ENCODE data around the gene TMEM207.

TMEM207 gene

GRCh38 chr3:190396001-190396400, 53.7 kb downstream of the TMEM207 start:
- FAIRE-seq (no peak), DNase-seq (ENCODE audit: extremely low spot score, insufficient read length, low read depth) (no peak)

GRCh38 chr3:190388703-190389102, 61.0 kb downstream of the TMEM207 start:
- no peak for DNase-seq (ENCODE audit: extremely low spot score, insufficient read length, low read depth)
- FAIRE-seq: no peak

GRCh38 chr3:190387578-190388213, 62.0 kb downstream of the TMEM207 start, which contains the start of gene CLDN16:
CLDN16 (plus strand) TSS chr3:190388163; CDS start chr3:190388330, 167 bp downstream.
- DNase-seq (ENCODE audit: extremely low spot score, insufficient read length, low read depth) (no peak), FAIRE-seq (no peak)

GRCh38 chr3:190385731-190386688, 63.7 kb downstream of the TMEM207 start:
- no peak for FAIRE-seq
- DNase-seq (ENCODE audit: extremely low spot score, insufficient read length, low read depth): no peak

- peak; percentile 77 for FAIRE-seq
These were observed 65.4 kb downstream of the TMEM207 start for GRCh38 chr3:190384309-190384756.

GRCh38 chr3:190382082-190382481, 67.6 kb downstream of the TMEM207 start:
- DNase-seq (ENCODE audit: extremely low spot score, insufficient read length, low read depth) (no peak), FAIRE-seq (no peak)

More at GRCh38 chr3:190384309-190384756, 65.4 kb downstream of the TMEM207 start:
- peak; percentile 3 for DNase-seq (ENCODE audit: extremely low spot score, insufficient read length, low read depth)

- DNase-seq (ENCODE audit: extremely low spot score, insufficient read length, low read depth): no peak
These were observed 68.3 kb downstream of the TMEM207 start for GRCh38 chr3:190381441-190381840.

GRCh38 chr3:190380184-190380583, 69.5 kb downstream of the TMEM207 start:
- DNase-seq (ENCODE audit: extremely low spot score, insufficient read length, low read depth) (no peak), FAIRE-seq (no peak)

More at GRCh38 chr3:190381441-190381840, 68.3 kb downstream of the TMEM207 start:
- no peak for FAIRE-seq
